K562 (cell line): Measurements from ENCODE around the gene ATP5MC3. TPM values are rescaled to one million over a fixed set of nuclear protein-coding genes. Genes with fewer than 3 reads are reported as not detected.

Source experiments
- ARID2 ChIP-seq: fragments of 450-650 bp; IDR thresholded peaks from 2 replicates; pipeline ENCODE4 v1.6.1; 2017; ENCODE audit warnings: antibody characterized with exemption, mild to moderate bottlenecking
- CBX5 ChIP-seq: IDR thresholded peaks from 2 replicates; pipeline ENCODE4 v1.6.1; 2014; ENCODE audit warnings: low read depth, borderline replicate concordance
- CXXC5 ChIP-seq: fragments of 250-450 bp; sonication (Bioruptor Pico); IDR thresholded peaks from 2 replicates; pipeline ENCODE4 v1.8.0; 2022; ENCODE audit warnings: inconsistent platforms, mild to moderate bottlenecking, moderate library complexity
- ESRRA ChIP-seq: fragments of 450-650 bp; IDR thresholded peaks from 2 replicates; pipeline ENCODE4 v1.6.1; 2014; ENCODE audit warnings: low read depth, mild to moderate bottlenecking, moderate library complexity, borderline replicate concordance
- FOXA3 ChIP-seq, 2 experiments: fragments of 450-650 bp in 1 of 2; sonication (generic) in 1 of 2; formaldehyde crosslinking; IDR thresholded peaks in 1 of 2; conservative IDR thresholded peaks in 1 of 2; 2 replicates each; pipeline versions ENCODE4 v1.4.0 to v1.8.0; 2020 to 2022; ENCODE audit warnings: mild to moderate bottlenecking in 2 of 2, missing genetic modification reagents in 1 of 2
- HDAC1 ChIP-seq, 2 experiments: fragments of 450-650 bp; IDR thresholded peaks; 2 replicates each; pipeline ENCODE4 v1.6.1; 2016 to 2017; ENCODE audit warnings: inconsistent platforms in 1 of 2, mild to moderate bottlenecking in 1 of 2, moderate library complexity in 1 of 2
- MCM3 ChIP-seq: fragments of 450-650 bp; IDR thresholded peaks from 2 replicates; pipeline ENCODE4 v1.6.1; 2016
- NFATC3 ChIP-seq: fragments of 450-650 bp; IDR thresholded peaks from 2 replicates; pipeline ENCODE4 v1.6.1; 2017; ENCODE audit warnings: mild to moderate bottlenecking
- NR2C2 ChIP-seq, 2 experiments: fragments of 200-800 bp in 1 of 2; sonication (Bioruptor generic) in 1 of 2; sonication (generic) in 1 of 2; formaldehyde crosslinking in 1 of 2; IDR thresholded peaks; 2 replicates each; pipeline versions ENCODE4 v1.6.1 to v1.8.0; 2016 to 2022; ENCODE audit warnings: mild to moderate bottlenecking in 1 of 2, missing compliant biosample characterization in 1 of 2, missing genetic modification characterization in 1 of 2, missing genetic modification reagents in 1 of 2
- SLC30A9 ChIP-seq: fragments of 250-450 bp; sonication (Bioruptor Pico); IDR thresholded peaks from 2 replicates; pipeline ENCODE4 v1.8.0; 2022; ENCODE audit warnings: mild to moderate bottlenecking, moderate library complexity
- SRF ChIP-seq, 2 experiments: fragments of 250-450, 450-650 bp in 1 of 2; sonication (Bioruptor Pico) in 1 of 2; sonication (generic) in 1 of 2; formaldehyde crosslinking; IDR thresholded peaks; 2 replicates each; pipeline versions ENCODE4 v1.5.0 to v1.5.1; 2020 to 2022; ENCODE audit warnings: mild to moderate bottlenecking in 1 of 2, missing genetic modification reagents in 1 of 2
- STAT6 ChIP-seq: sonication (generic); formaldehyde crosslinking; IDR thresholded peaks from 2 replicates; pipeline ENCODE4 v1.8.1; 2023; ENCODE audit warnings: mild to moderate bottlenecking, missing genetic modification reagents
- YY1 ChIP-seq, 3 experiments: IDR thresholded peaks; 2 replicates each; pipeline ENCODE4 v1.6.1; 2011; ENCODE audit warnings: low read length in 2 of 3, mild to moderate bottlenecking in 2 of 3, moderate library complexity in 2 of 3, borderline replicate concordance in 1 of 3, control low read depth in 1 of 3, low read depth in 1 of 3; ENCODE audit not compliant: insufficient read depth in 3 of 3, insufficient replicate concordance in 2 of 3, control insufficient read depth in 1 of 3, insufficient read length in 1 of 3; ENCODE audit errors: extremely low read depth in 1 of 3
- ZKSCAN1 ChIP-seq: fragments of 150-350 bp; IDR thresholded peaks from 2 replicates; pipeline ENCODE4 v1.6.1; 2016; ENCODE audit warnings: low read depth, low read length
- ZMIZ1 ChIP-seq, 2 experiments: fragments of 150-350 bp in 1 of 2; IDR thresholded peaks; 2 replicates each; pipeline ENCODE4 v1.6.1; 2012 to 2016; ENCODE audit warnings: low read depth in 2 of 2, low read length in 2 of 2, mild to moderate bottlenecking in 1 of 2, moderate library complexity in 1 of 2
- ZNF175 ChIP-seq: fragments of 200-800 bp; sonication (Bioruptor generic); IDR thresholded peaks from 2 replicates; pipeline ENCODE4 v1.6.1; 2016; ENCODE audit warnings: low read depth, mild to moderate bottlenecking, missing genetic modification characterization, missing compliant biosample characterization
- ZNF253 ChIP-seq: fragments of 250-450 bp; sonication (Bioruptor Pico); conservative IDR thresholded peaks from 2 replicates; pipeline ENCODE4 v1.6.1; 2021; ENCODE audit warnings: mild to moderate bottlenecking
- ZNF316 ChIP-seq: fragments of 450-650 bp; IDR thresholded peaks from 2 replicates; pipeline ENCODE4 v1.6.1; 2016
- ZNF589 ChIP-seq: fragments of 200-800 bp; sonication (Bioruptor generic); IDR thresholded peaks from 2 replicates; pipeline ENCODE4 v1.6.1; 2016; ENCODE audit warnings: low read depth, missing genetic modification characterization, missing compliant biosample characterization
- ZNF695 ChIP-seq: fragments of 450-650 bp; formaldehyde crosslinking; IDR thresholded peaks from 2 replicates; pipeline ENCODE4 v1.4.0; 2020; ENCODE audit warnings: mild to moderate bottlenecking, moderate library complexity
- polyA plus RNA-seq, 8 experiments: library from polyadenylated mRNA; depleted of rRNA in 4 of 8; stranded (reverse) in 5 of 8; unstranded in 3 of 8; fragments of >200 nt; fragmentation: Nextera tagmentation in 2 of 8; fragmentation: Illumina TruSeq in 1 of 8; extraction: Ambion mirVana in 2 of 8; extraction: Trizol in 1 of 8; gene quantifications; 2 replicates each; pipeline versions ENCODE4 v1.2.1 to v1.2.3, GENCODE V29; 2011 to 2014; ENCODE audit warnings: inconsistent platforms in 1 of 8, missing spikeins in 1 of 8
- total RNA-seq, 7 experiments: library from RNA; depleted of rRNA in 6 of 7; stranded (reverse); fragments of >200 nt in 6 of 7; fragmentation: Illumina TruSeq in 2 of 7; extraction: Trizol in 2 of 7; gene quantifications; 2 replicates each; pipeline versions ENCODE4 v1.2.1 to v1.2.3, GENCODE V29; 2011 to 2021; ENCODE audit warnings: low replicate concordance in 1 of 7

The ATP5MC3 gene
- total and polyA plus RNA-seq, 9 of the 15 experiments (the other 6 are each of a cell fraction or from before 2014, with no cell fraction given): 423 to 2,565 (median 1,012) TPM

GRCh38 chr2:175181104-175181876, at the start of gene ATP5MC3 (continued):
- peak in 1 of 2 experiments; percentile 71; a peak in 1 of 4 replicates for TF ChIP-seq ZMIZ1 (IDR thresholded peaks at IDR 0.05; ENCODE audit: low read depth in 2 of 2, low read length in 2 of 2)
- 0 out of 2 replicates have a peak, but pooled peaks have one; percentile 58 for TF ChIP-seq CBX5
- peak; percentile 53; the same call in 1 of the 2 replicates for TF ChIP-seq ZNF175 (CRISPR knock-in tag)
- TF ChIP-seq NR2C2 (CRISPR knock-in tag; IDR thresholded peaks at IDR 0.05): peak; percentile 93
- peak; percentile 99 for TF ChIP-seq NR2C2 (tag; IDR thresholded peaks at IDR 0.05)
- TF ChIP-seq STAT6: peak; percentile 18; the same call in 1 of the 2 replicates
- peak in 2 of 3 experiments; percentile 47 to 64 for TF ChIP-seq YY1 (IDR thresholded peaks at IDR 0.05; ENCODE audit: borderline replicate concordance in 1 of 3, control insufficient read depth in 1 of 3, extremely low read depth in 1 of 3, insufficient read depth in 3 of 3, insufficient read length in 1 of 3, insufficient replicate concordance in 2 of 3, low read depth in 1 of 3, low read length in 2 of 3)
- TF ChIP-seq FOXA3 (CRISPR knock-in tag; conservative IDR thresholded peaks at IDR 0.05 in 1 of 2, IDR thresholded peaks at IDR 0.05 in 1 of 2): no peak; a peak in 1 of 4 replicates
- no peak for TF ChIP-seq ZNF253 (CRISPR knock-in tag)
- no peak for TF ChIP-seq ZNF695
- TF ChIP-seq ARID2: no peak
- TF ChIP-seq NFATC3: peak; percentile 90
- TF ChIP-seq MCM3: no peak
- TF ChIP-seq CXXC5 (CRISPR knock-in tag): peak; percentile 88
- TF ChIP-seq SRF (CRISPR knock-in tag; IDR thresholded peaks at IDR 0.05): 0 out of 4 replicates have a peak, but pooled peaks of 1 of the 2 experiments have one; percentile 3
- peak in 1 of 2 experiments; percentile 48; a peak in 1 of 4 replicates for TF ChIP-seq HDAC1 (IDR thresholded peaks at IDR 0.05)
- TF ChIP-seq ESRRA: peak; percentile 100
- no peak for TF ChIP-seq SLC30A9 (CRISPR knock-in tag)
- TF ChIP-seq ZKSCAN1: peak; percentile 97
- 0 out of 2 replicates have a peak, but pooled peaks have one; percentile 77 for TF ChIP-seq ZNF589 (CRISPR knock-in tag)
- no peak for TF ChIP-seq ZNF316
